HepG2 (cell line): ENCODE results near the gene CYP2W1. TPM values are rescaled to one million over a fixed set of nuclear protein-coding genes. Genes with fewer than 3 reads are reported as not detected.

Source experiments
- BHLHE40 ChIP-seq: IDR thresholded peaks from 2 replicates; pipeline ENCODE4 v1.6.1; 2011; ENCODE audit warnings: low read length, improper control_type of control experiment
- DMAP1 ChIP-seq: IDR thresholded peaks from 2 replicates; pipeline ENCODE4 v1.6.1; 2016
- DPF2 ChIP-seq: sonication (generic); formaldehyde crosslinking; IDR thresholded peaks from 2 replicates; pipeline ENCODE4 v1.4.0; 2020; ENCODE audit warnings: mild to moderate bottlenecking, low read depth, missing genetic modification reagents, borderline replicate concordance
- FOXM1 ChIP-seq: sonication (generic); formaldehyde crosslinking; IDR thresholded peaks from 2 replicates; pipeline ENCODE4 v1.5.0; 2020; ENCODE audit warnings: missing genetic modification reagents
- FOXO4 ChIP-seq: sonication (generic); formaldehyde crosslinking; conservative IDR thresholded peaks from 2 replicates; pipeline ENCODE4 v1.8.1; 2023; ENCODE audit warnings: missing genetic modification reagents
- HIVEP1 ChIP-seq: sonication (generic); formaldehyde crosslinking; IDR thresholded peaks from 2 replicates; pipeline ENCODE4 v1.4.0; 2020; ENCODE audit warnings: mild to moderate bottlenecking, missing genetic modification reagents
- MAFK ChIP-seq, 2 experiments: IDR thresholded peaks in 1 of 2; conservative IDR thresholded peaks in 1 of 2; 2 replicates each; pipeline ENCODE4 v1.6.1; 2011; ENCODE audit warnings: improper control_type of control experiment in 2 of 2, low read length in 2 of 2
- RBM39 ChIP-seq: fragments of 200-400 bp; formaldehyde crosslinking; IDR thresholded peaks from one replicate; pipeline ENCODE4 v1.6.1; 2018; ENCODE audit warnings: antibody characterized with exemption, mild to moderate bottlenecking, low read depth, low read length; ENCODE audit not compliant: poor library complexity, severe bottlenecking
- SP5 ChIP-seq: IDR thresholded peaks from 2 replicates; pipeline ENCODE4 v1.6.1; 2016; ENCODE audit warnings: low read depth, borderline replicate concordance
- TARDBP ChIP-seq: sonication (generic); formaldehyde crosslinking; IDR thresholded peaks from 2 replicates; pipeline ENCODE4 v1.8.0; 2022; ENCODE audit warnings: mild to moderate bottlenecking, missing genetic modification reagents
- TBX2 ChIP-seq: sonication (generic); formaldehyde crosslinking; IDR thresholded peaks from 2 replicates; pipeline ENCODE4 v1.5.0; 2020; ENCODE audit warnings: missing genetic modification reagents, mild to moderate bottlenecking, borderline replicate concordance
- THYN1 ChIP-seq: sonication (generic); formaldehyde crosslinking; IDR thresholded peaks from 2 replicates; pipeline ENCODE4 v1.8.1; 2023; ENCODE audit warnings: low read depth, mild to moderate bottlenecking, moderate library complexity, missing genetic modification reagents, borderline replicate concordance
- TOPORS ChIP-seq: sonication (generic); formaldehyde crosslinking; IDR thresholded peaks from 2 replicates; pipeline ENCODE4 v1.8.0; 2023; ENCODE audit warnings: mild to moderate bottlenecking, missing genetic modification reagents
- ZFX ChIP-seq: sonication (generic); formaldehyde crosslinking; IDR thresholded peaks from 2 replicates; pipeline ENCODE4 v1.4.0; 2020; ENCODE audit warnings: mild to moderate bottlenecking, low read depth, missing genetic modification reagents, moderate library complexity
- ZNF512B ChIP-seq: sonication (generic); formaldehyde crosslinking; IDR thresholded peaks from 2 replicates; pipeline ENCODE4 v1.5.1; 2020; ENCODE audit warnings: missing genetic modification reagents, mild to moderate bottlenecking, borderline replicate concordance
- ZNF547 ChIP-seq: sonication (generic); formaldehyde crosslinking; IDR thresholded peaks from 2 replicates; pipeline ENCODE4 v1.5.1; 2020; ENCODE audit warnings: mild to moderate bottlenecking, missing genetic modification reagents
- ZNF572 ChIP-seq: sonication (generic); formaldehyde crosslinking; IDR thresholded peaks from 2 replicates; pipeline ENCODE4 v1.5.1; 2020; ENCODE audit warnings: mild to moderate bottlenecking, missing genetic modification reagents
- ZNF710 ChIP-seq: sonication (generic); formaldehyde crosslinking; IDR thresholded peaks from 2 replicates; pipeline ENCODE4 v1.5.0; 2020; ENCODE audit warnings: mild to moderate bottlenecking, missing genetic modification reagents, borderline replicate concordance
- ZNF747 ChIP-seq: sonication (generic); formaldehyde crosslinking; IDR thresholded peaks from 2 replicates; pipeline ENCODE4 v1.8.1; 2023; ENCODE audit warnings: missing genetic modification reagents, mild to moderate bottlenecking, borderline replicate concordance
- ZNF773 ChIP-seq: sonication (generic); formaldehyde crosslinking; IDR thresholded peaks from 2 replicates; pipeline ENCODE4 v1.4.0; 2020; ENCODE audit warnings: missing genetic modification reagents, borderline replicate concordance
- ZNF788 ChIP-seq: sonication (generic); formaldehyde crosslinking; IDR thresholded peaks from 2 replicates; pipeline ENCODE4 v1.5.0; 2020; ENCODE audit warnings: mild to moderate bottlenecking, missing genetic modification reagents, borderline replicate concordance
- ZNF792 ChIP-seq: IDR thresholded peaks from 2 replicates; pipeline ENCODE4 v1.6.1; 2016
- ZNF878 ChIP-seq: sonication (generic); formaldehyde crosslinking; IDR thresholded peaks from 2 replicates; pipeline ENCODE4 v1.8.1; 2023; ENCODE audit warnings: mild to moderate bottlenecking, missing genetic modification reagents, moderate library complexity
- ZNF891 ChIP-seq: sonication (generic); formaldehyde crosslinking; IDR thresholded peaks from 2 replicates; pipeline ENCODE4 v1.5.0; 2020; ENCODE audit warnings: mild to moderate bottlenecking, missing genetic modification reagents
- polyA plus RNA-seq, 8 experiments: library from polyadenylated mRNA; depleted of rRNA in 3 of 8; stranded (reverse) in 7 of 8; unstranded in 1 of 8; fragments of >200 nt; fragmentation: Illumina TruSeq in 4 of 8; extraction: Trizol in 4 of 8; gene quantifications; 2 replicates each; pipeline versions ENCODE4 v1.2.1 to v1.2.3, GENCODE V29; 2011 to 2016; ENCODE audit warnings: low read depth in 4 of 8, missing spikeins in 1 of 8, mixed read lengths in 1 of 8; ENCODE audit not compliant: insufficient read depth in 1 of 8
- total RNA-seq, 5 experiments: library from RNA; depleted of rRNA; stranded (reverse); fragments of >200 nt; fragmentation: Illumina TruSeq; extraction: Trizol; gene quantifications; 2 replicates each; pipeline ENCODE4 v1.2.3, GENCODE V29; 2016; ENCODE audit warnings: low read depth in 1 of 5

CYP2W1 gene
- total and polyA plus RNA-seq, 2 of the 13 experiments (the other 11 are each of a cell fraction or from before 2014, with no cell fraction given), result 19.5 to 31.7 TPM

DNA sequence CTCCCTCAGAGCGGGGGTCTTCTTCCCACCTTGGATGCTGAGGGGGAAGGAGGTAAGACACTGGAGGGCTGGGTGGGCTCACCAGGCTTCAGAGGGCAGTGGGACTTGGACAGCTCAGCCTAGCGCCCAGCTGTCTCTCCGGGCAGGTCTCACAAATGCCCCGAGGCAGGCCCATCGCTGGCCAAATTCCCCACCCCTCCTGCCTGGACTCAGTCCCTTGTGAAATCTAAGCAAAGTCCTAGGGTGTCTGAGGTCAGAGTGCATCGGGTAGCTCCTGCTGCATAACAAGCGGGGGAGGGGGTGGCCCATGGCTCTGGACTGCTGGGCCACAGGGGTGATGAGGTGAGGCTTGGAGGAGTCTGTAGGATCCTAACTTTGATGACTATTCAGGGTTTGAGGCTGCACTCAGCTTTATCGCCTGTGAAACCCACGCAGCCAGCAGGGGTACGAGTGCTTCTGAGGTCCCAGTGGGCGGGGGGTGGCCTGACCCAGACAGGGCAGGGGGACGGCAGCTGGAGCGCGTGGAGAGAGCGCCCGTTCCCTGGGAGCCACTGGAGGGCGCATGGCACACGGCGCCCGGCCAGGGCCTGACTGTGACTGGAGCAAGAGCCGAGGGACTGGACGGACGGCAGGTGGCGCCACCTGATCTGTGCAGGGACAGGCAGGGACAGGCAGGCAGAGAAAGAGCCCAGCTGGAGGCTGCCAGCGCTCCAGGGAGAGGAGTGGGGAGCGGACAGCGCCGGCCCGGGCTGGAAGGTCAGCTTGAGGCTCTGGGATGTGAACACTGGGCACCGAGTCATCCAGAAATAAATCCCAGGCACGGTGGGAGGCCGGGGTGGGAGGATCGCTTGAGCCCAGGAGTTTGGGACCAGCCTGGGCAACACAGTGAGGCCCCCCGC lies 10.0 kb downstream of the CYP2W1 start (continued):
- TF ChIP-seq FOXO4 (CRISPR knock-in tag), result 0 out of 2 replicates have a peak, but pooled peaks have one; percentile 66
- TF ChIP-seq SP5 (CRISPR knock-in tag), result peak; percentile 66
- TF ChIP-seq THYN1, result no peak; the same call in 1 of the 2 replicates
- TF ChIP-seq ZNF878 (CRISPR knock-in tag), result no peak
- TF ChIP-seq BHLHE40, result peak; percentile 54
- no peak; the same call in 1 of the 2 replicates for TF ChIP-seq HIVEP1
- no peak; the same call in 1 of the 2 replicates for TF ChIP-seq ZNF512B (CRISPR knock-in tag)
- peak; percentile 83 for TF ChIP-seq ZNF747 (CRISPR knock-in tag)
- TF ChIP-seq ZNF572 (CRISPR knock-in tag), result 0 out of 2 replicates have a peak, but pooled peaks have one; percentile 42
- TF ChIP-seq TOPORS (CRISPR knock-in tag), result no peak
- peak; percentile 68 for TF ChIP-seq ZNF891
- TF ChIP-seq TBX2 (CRISPR knock-in tag), result peak; percentile 80; the same call in 1 of the 2 replicates
- peak; percentile 72 for TF ChIP-seq RBM39
- peak; percentile 89 for TF ChIP-seq DPF2 (CRISPR knock-in tag)
- peak; percentile 99 for TF ChIP-seq ZNF788 (CRISPR knock-in tag)
- peak; percentile 49; the same call in 1 of the 2 replicates for TF ChIP-seq ZNF547
- TF ChIP-seq FOXM1, result no peak
- no peak for TF ChIP-seq MAFK (conservative IDR thresholded peaks at IDR 0.05 in 1 of 2, IDR thresholded peaks at IDR 0.05 in 1 of 2; ENCODE audit: low read length in 2 of 2)
- no peak for TF ChIP-seq ZNF773 (CRISPR knock-in tag)
- peak; percentile 84 for TF ChIP-seq DMAP1
- TF ChIP-seq ZNF710 (CRISPR knock-in tag), result peak; percentile 77; the same call in 1 of the 2 replicates
- peak; percentile 89 for TF ChIP-seq ZNF792
- TF ChIP-seq ZFX (CRISPR knock-in tag), result peak; percentile 83
- peak; percentile 78 for TF ChIP-seq TARDBP (CRISPR knock-in tag)
